Measurements from ENCODE around the gene TIMM10B. TPM values are rescaled to one million over a fixed set of nuclear protein-coding genes. Genes with fewer than 3 reads are reported as not detected.
A peak's percentile ranks its signal among the peaks of the same experiment; 100 is the strongest.

The TIMM10B gene
- total and polyA plus RNA-seq, 2 of the 13 experiments (the other 11 are each of a cell fraction or from before 2014, with no cell fraction given), result 34.9 to 39.5 TPM

DNA sequence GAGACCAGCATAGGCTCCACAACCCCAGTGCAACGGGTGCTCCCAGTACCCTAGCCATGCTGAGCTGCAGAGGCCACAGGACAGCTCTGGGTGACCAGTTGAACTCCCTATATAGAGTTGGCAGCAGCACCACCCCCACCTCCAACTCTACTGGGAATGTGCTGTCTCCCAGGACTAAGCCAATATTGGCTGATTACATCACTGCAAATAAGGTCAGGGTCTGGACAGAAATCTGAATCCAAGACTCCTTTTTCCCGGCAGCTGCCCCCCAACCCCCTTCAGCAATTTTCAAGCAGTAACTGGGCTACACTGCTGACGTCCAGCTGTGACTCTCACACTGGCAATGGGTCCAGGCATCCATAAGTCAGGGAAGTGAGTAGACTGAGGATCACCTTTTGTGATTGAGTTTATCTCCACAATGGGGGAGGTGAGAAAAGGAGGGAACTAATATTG, 40.4 kb upstream of the TIMM10B start, which contains the start of gene HPX (continued):
- TF ChIP-seq NONO (IDR thresholded peaks at IDR 0.05), result no peak
- peak; percentile 75; the same call in 1 of the 2 replicates for TF ChIP-seq NONO (CRISPR knock-in tag; conservative IDR thresholded peaks at IDR 0.05)
- peak; percentile 36; the same call in 1 of the 2 replicates for TF ChIP-seq MAZ (IDR thresholded peaks at IDR 0.05; ENCODE audit: borderline replicate concordance, low read depth, low read length)
- peak; percentile 74; the same call in 1 of the 2 replicates for TF ChIP-seq MAZ (CRISPR knock-in tag; IDR thresholded peaks at IDR 0.05; ENCODE audit: low read depth)
- TF ChIP-seq ZNF468 (CRISPR knock-in tag; IDR thresholded peaks at IDR 0.05), result no peak
- no peak for TF ChIP-seq ZSCAN20 (CRISPR knock-in tag; IDR thresholded peaks at IDR 0.05; ENCODE audit: borderline replicate concordance)
- peak; percentile 46; the same call in 1 of the 2 replicates for TF ChIP-seq ZNF292 (CRISPR knock-in tag; IDR thresholded peaks at IDR 0.05; ENCODE audit: borderline replicate concordance, low read depth)
- no peak for TF ChIP-seq ZNF44 (CRISPR knock-in tag; IDR thresholded peaks at IDR 0.05)
- TF ChIP-seq, protein P1, sequence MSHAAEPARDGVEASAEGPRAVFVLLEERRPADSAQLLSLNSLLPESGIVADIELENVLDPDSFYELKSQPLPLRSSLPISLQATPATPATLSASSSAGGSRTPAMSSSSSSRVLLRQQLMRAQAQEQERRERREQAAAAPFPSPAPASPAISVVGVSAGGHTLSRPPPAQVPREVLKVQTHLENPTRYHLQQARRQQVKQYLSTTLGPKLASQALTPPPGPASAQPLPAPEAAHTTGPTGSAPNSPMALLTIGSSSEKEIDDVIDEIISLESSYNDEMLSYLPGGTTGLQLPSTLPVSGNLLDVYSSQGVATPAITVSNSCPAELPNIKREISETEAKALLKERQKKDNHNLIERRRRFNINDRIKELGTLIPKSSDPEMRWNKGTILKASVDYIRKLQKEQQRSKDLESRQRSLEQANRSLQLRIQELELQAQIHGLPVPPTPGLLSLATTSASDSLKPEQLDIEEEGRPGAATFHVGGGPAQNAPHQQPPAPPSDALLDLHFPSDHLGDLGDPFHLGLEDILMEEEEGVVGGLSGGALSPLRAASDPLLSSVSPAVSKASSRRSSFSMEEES (CRISPR knock-in tag; IDR thresholded peaks at IDR 0.05), result no peak
- TF ChIP-seq, protein P2, sequence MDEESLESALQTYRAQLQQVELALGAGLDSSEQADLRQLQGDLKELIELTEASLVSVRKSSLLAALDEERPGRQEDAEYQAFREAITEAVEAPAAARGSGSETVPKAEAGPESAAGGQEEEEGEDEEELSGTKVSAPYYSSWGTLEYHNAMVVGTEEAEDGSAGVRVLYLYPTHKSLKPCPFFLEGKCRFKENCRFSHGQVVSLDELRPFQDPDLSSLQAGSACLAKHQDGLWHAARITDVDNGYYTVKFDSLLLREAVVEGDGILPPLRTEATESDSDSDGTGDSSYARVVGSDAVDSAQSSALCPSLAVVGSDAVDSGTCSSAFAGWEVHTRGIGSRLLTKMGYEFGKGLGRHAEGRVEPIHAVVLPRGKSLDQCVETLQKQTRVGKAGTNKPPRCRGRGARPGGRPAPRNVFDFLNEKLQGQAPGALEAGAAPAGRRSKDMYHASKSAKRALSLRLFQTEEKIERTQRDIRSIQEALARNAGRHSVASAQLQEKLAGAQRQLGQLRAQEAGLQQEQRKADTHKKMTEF (CRISPR knock-in tag; IDR thresholded peaks at IDR 0.05), result peak; percentile 69; the same call in 1 of the 2 replicates
- TF ChIP-seq, protein P3, sequence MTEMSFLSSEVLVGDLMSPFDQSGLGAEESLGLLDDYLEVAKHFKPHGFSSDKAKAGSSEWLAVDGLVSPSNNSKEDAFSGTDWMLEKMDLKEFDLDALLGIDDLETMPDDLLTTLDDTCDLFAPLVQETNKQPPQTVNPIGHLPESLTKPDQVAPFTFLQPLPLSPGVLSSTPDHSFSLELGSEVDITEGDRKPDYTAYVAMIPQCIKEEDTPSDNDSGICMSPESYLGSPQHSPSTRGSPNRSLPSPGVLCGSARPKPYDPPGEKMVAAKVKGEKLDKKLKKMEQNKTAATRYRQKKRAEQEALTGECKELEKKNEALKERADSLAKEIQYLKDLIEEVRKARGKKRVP (CRISPR knock-in tag; IDR thresholded peaks at IDR 0.05), result peak in 1 of 2 experiments; percentile 75; a peak in 2 of 4 replicates
- TF ChIP-seq, protein P4, sequence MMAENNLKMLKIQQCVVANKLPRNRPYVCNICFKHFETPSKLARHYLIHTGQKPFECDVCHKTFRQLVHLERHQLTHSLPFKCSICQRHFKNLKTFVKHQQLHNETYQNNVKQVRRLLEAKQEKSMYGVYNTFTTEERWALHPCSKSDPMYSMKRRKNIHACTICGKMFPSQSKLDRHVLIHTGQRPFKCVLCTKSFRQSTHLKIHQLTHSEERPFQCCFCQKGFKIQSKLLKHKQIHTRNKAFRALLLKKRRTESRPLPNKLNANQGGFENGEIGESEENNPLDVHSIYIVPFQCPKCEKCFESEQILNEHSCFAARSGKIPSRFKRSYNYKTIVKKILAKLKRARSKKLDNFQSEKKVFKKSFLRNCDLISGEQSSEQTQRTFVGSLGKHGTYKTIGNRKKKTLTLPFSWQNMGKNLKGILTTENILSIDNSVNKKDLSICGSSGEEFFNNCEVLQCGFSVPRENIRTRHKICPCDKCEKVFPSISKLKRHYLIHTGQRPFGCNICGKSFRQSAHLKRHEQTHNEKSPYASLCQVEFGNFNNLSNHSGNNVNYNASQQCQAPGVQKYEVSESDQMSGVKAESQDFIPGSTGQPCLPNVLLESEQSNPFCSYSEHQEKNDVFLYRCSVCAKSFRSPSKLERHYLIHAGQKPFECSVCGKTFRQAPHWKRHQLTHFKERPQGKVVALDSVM (CRISPR knock-in tag; IDR thresholded peaks at IDR 0.05), result 0 out of 2 replicates have a peak, but pooled peaks have one; percentile 17
- TF ChIP-seq MIER3 (CRISPR knock-in tag; IDR thresholded peaks at IDR 0.05; ENCODE audit: borderline replicate concordance), result 0 out of 2 replicates have a peak, but pooled peaks have one; percentile 28
- TF ChIP-seq PITX1 (CRISPR knock-in tag; IDR thresholded peaks at IDR 0.05), result 0 out of 2 replicates have a peak, but pooled peaks have one; percentile 36
- peak; percentile 21; the same call in 1 of the 2 replicates for TF ChIP-seq ZNF350 (CRISPR knock-in tag; IDR thresholded peaks at IDR 0.05; ENCODE audit: borderline replicate concordance, low read depth)
- TF ChIP-seq PRMT3 (CRISPR knock-in tag; IDR thresholded peaks at IDR 0.05; ENCODE audit: borderline replicate concordance, low read depth), result no peak
- TF ChIP-seq ELF3 (CRISPR knock-in tag; IDR thresholded peaks at IDR 0.05), result 0 out of 2 replicates have a peak, but pooled peaks have one; percentile 18
- TF ChIP-seq ISL2 (CRISPR knock-in tag; IDR thresholded peaks at IDR 0.05), result 0 out of 2 replicates have a peak, but pooled peaks have one; percentile 43
- TF ChIP-seq ZNF713 (CRISPR knock-in tag; IDR thresholded peaks at IDR 0.05), result no peak
- TF ChIP-seq ZNF629 (CRISPR knock-in tag; conservative IDR thresholded peaks at IDR 0.05), result peak; percentile 83
- TF ChIP-seq TAF1 (CRISPR knock-in tag; IDR thresholded peaks at IDR 0.05), result no peak
- no peak for TF ChIP-seq ZC3H13 (CRISPR knock-in tag; IDR thresholded peaks at IDR 0.05)
- peak; percentile 42; the same call in 1 of the 2 replicates for TF ChIP-seq KAT8 (CRISPR knock-in tag; IDR thresholded peaks at IDR 0.05)
